HepG2 (cell line): ENCODE data around the gene CBLN1.

Source experiments
- CSRNP1 ChIP-seq: sonication (generic); formaldehyde crosslinking; IDR thresholded peaks from 2 replicates; pipeline ENCODE4 v1.8.1; 2023; ENCODE audit warnings: mild to moderate bottlenecking, missing genetic modification reagents
- MXI1 ChIP-seq: IDR thresholded peaks from 3 replicates; pipeline ENCODE4 v1.6.1; 2012; ENCODE audit warnings: low read depth, low read length, inconsistent platforms, borderline replicate concordance
- REST ChIP-seq, 2 experiments: IDR thresholded peaks; 2 replicates each; pipeline ENCODE4 v1.6.1; 2011 to 2012; ENCODE audit warnings: low read length in 2 of 2, borderline replicate concordance in 1 of 2, low read depth in 1 of 2, mild to moderate bottlenecking in 1 of 2, moderate library complexity in 1 of 2
- SP1 ChIP-seq, 2 experiments: fragments of 450-650 bp in 1 of 2; sonication (generic) in 1 of 2; formaldehyde crosslinking in 1 of 2; IDR thresholded peaks; 2 replicates each; pipeline versions ENCODE4 v1.4.0 to v1.6.1; 2016 to 2020; ENCODE audit warnings: missing genetic modification reagents in 1 of 2

DNA sequence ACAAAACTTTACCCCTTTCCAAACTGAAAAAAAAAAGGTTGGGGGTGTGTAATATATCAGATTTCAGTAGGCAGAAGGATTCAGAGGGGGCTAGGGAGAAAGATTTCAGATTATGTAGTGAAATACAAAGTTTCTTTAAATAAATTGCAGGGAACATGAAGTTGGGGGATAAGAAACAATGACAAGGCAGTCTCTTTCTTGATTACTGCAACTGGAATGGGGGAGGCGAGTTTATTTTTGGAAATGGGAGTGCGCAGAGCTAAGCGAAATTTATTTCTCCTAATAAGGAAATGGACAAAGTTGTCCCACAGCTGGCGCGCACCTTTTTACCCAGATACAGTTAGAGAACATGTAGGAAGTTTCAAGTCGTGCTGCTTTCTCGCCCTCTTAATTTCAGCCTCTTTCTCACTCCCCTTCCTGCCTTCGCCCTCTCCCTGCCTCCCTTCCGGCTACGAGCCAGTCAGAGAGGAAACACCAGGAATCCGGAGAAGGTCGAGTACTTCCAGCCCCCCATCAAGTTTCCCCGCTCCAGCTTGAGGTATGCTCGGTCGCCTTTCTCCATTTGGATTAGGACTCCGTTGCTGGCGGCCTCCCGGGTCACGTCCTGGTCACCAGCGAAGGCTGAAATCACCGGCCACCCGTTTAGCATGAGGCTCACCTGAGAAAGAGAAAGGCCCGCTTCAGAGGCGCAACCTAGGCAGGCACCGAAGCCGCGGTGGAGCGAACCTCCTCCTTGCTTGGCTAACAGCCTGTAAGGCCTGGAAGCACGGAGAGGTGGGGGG, 2.5 kb downstream of the CBLN1 start:
- TF ChIP-seq MXI1 (no peak), SP1 (IDR thresholded peaks at IDR 0.05) (no peak), SP1 (CRISPR knock-in tag; IDR thresholded peaks at IDR 0.05) (no peak), REST (IDR thresholded peaks at IDR 0.05; ENCODE audit: borderline replicate concordance in 1 of 2, low read depth in 1 of 2, low read length in 2 of 2) (no peak), CSRNP1 (CRISPR knock-in tag) (no peak)
